Measurements from ENCODE around the gene OVCH1.

DNA sequence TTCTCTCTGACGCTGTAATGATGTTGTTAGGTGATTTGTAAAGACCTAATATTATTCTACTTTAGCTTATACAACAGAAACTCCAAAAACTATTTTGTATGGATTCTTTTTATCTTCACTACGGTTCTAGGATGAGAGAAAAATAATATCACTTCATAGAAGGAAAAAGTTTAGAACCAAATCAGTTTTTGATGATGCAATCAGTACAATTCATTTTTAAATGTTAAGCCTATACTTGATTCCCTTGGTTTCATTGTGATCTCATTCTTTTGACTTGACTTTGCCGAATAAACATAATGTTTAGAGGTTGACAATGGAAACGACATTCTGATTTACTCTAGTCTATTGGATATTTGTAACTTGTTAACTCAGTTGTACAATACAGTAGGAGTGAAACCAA lies 91.9 kb downstream of the OVCH1 start:
- TF ChIP-seq EGR1 (IDR thresholded peaks at IDR 0.05; ENCODE audit: low read depth) (no peak), POLR2A (IDR thresholded peaks at IDR 0.05; ENCODE audit: borderline replicate concordance, extremely low read depth, insufficient read depth, insufficient read length) (no peak)
- TF ChIP-seq, protein P1, sequence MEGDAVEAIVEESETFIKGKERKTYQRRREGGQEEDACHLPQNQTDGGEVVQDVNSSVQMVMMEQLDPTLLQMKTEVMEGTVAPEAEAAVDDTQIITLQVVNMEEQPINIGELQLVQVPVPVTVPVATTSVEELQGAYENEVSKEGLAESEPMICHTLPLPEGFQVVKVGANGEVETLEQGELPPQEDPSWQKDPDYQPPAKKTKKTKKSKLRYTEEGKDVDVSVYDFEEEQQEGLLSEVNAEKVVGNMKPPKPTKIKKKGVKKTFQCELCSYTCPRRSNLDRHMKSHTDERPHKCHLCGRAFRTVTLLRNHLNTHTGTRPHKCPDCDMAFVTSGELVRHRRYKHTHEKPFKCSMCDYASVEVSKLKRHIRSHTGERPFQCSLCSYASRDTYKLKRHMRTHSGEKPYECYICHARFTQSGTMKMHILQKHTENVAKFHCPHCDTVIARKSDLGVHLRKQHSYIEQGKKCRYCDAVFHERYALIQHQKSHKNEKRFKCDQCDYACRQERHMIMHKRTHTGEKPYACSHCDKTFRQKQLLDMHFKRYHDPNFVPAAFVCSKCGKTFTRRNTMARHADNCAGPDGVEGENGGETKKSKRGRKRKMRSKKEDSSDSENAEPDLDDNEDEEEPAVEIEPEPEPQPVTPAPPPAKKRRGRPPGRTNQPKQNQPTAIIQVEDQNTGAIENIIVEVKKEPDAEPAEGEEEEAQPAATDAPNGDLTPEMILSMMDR (IDR thresholded peaks at IDR 0.05 in 2 of 3, conservative IDR thresholded peaks at IDR 0.05 in 1 of 3; ENCODE audit: borderline replicate concordance in 1 of 3, insufficient read depth in 1 of 3, low read depth in 2 of 3, low read length in 2 of 3) = no peak

Measured in HCT116 (cell line).